GM23338 (cell line): ENCODE measurements around the gene MYO5B. TPM values are rescaled to one million over a fixed set of nuclear protein-coding genes. Genes with fewer than 3 reads are reported as not detected.

Experiments used
- ATAC-seq: fragments of 200-7000 bp; cut with Tn5 transposase; 3 replicates; pipeline ENCODE4 v1.9.1; 2020
- DNase-seq: peaks from one replicate; pipeline ENCODE4 v3.0.0-alpha.2; 2015; ENCODE audit warnings: low spot score
- H2AFZ ChIP-seq: fragments of 200-600 bp; sonication (generic); 2 replicates; pipeline ENCODE4 v1.8.0; 2016; ENCODE audit warnings: antibody characterized with exemption, mild to moderate bottlenecking, moderate library complexity
- H3F3A ChIP-seq: fragments of 200-600 bp; sonication (generic); replicated peaks from 2 replicates; pipeline ENCODE4 v1.8.0; 2017; ENCODE audit warnings: antibody characterized with exemption, mixed run types, low read depth
- H3K27ac ChIP-seq: fragments of 200-600 bp; sonication (generic); 2 replicates; pipeline ENCODE4 v1.6.1; 2016; ENCODE audit warnings: low read depth
- H3K27me3 ChIP-seq: fragments of 200-600 bp; sonication (generic); 2 replicates; pipeline ENCODE4 v1.8.0; 2016; ENCODE audit warnings: mild to moderate bottlenecking, mixed run types, moderate library complexity; ENCODE audit not compliant: insufficient read depth
- H3K36me3 ChIP-seq: fragments of 200-600 bp; sonication (generic); 2 replicates; pipeline ENCODE4 v1.8.0; 2016; ENCODE audit warnings: mild to moderate bottlenecking; ENCODE audit not compliant: insufficient read depth
- H3K4me1 ChIP-seq: fragments of 200-600 bp; sonication (generic); 2 replicates; pipeline ENCODE4 v1.8.0; 2016; ENCODE audit warnings: mild to moderate bottlenecking, moderate library complexity; ENCODE audit not compliant: insufficient read depth
- H3K4me2 ChIP-seq: fragments of 200-600 bp; sonication (generic); 2 replicates; pipeline ENCODE4 v1.7.1; 2017; ENCODE audit warnings: mixed run types
- H3K4me3 ChIP-seq: fragments of 200-600 bp; sonication (generic); 2 replicates; pipeline ENCODE4 v1.6.1; 2016; ENCODE audit warnings: mixed run types
- H3K79me2 ChIP-seq: fragments of 200-600 bp; sonication (generic); replicated peaks from 2 replicates; pipeline ENCODE4 v1.8.0; 2017; ENCODE audit warnings: mild to moderate bottlenecking; ENCODE audit not compliant: insufficient read depth
- H3K9me2 ChIP-seq: fragments of 200-600 bp; sonication (generic); 2 replicates; pipeline ENCODE4 v1.8.0; 2017; ENCODE audit not compliant: insufficient read depth
- H4K20me1 ChIP-seq: fragments of 200-600 bp; sonication (generic); replicated peaks from 2 replicates; pipeline ENCODE4 v1.8.0; 2017; ENCODE audit warnings: mild to moderate bottlenecking; ENCODE audit not compliant: insufficient read depth
- H3K27ac Mint-ChIP-seq: 2 replicates; pipeline ENCODE4 v1.8.0; 2020; ENCODE audit warnings: inconsistent platforms, mild to moderate bottlenecking, moderate library complexity, mixed read lengths
- H3K27me3 Mint-ChIP-seq: 3 replicates; pipeline ENCODE4 v1.8.0; 2022; ENCODE audit warnings: low read depth, mild to moderate bottlenecking, moderate library complexity, mixed read lengths, inconsistent platforms; ENCODE audit not compliant: insufficient read depth, poor library complexity
- H3K36me3 Mint-ChIP-seq: 3 replicates; pipeline ENCODE4 v1.8.0; 2021; ENCODE audit warnings: low read depth, mild to moderate bottlenecking, inconsistent platforms, moderate library complexity, mixed read lengths
- H3K4me1 Mint-ChIP-seq: 3 replicates; pipeline ENCODE4 v1.8.0; 2020; ENCODE audit warnings: mild to moderate bottlenecking, inconsistent platforms, mixed read lengths
- H3K4me3 Mint-ChIP-seq: 3 replicates; pipeline ENCODE4 v1.8.0; 2021; ENCODE audit warnings: moderate library complexity, mild to moderate bottlenecking, inconsistent platforms, mixed read lengths
- H3K9me3 Mint-ChIP-seq: 3 replicates; pipeline ENCODE4 v1.8.0; 2020; ENCODE audit warnings: moderate library complexity, mild to moderate bottlenecking, inconsistent platforms, mixed read lengths
- CREB1 ChIP-seq: fragments of 250-450 bp; sonication (Bioruptor Pico); IDR thresholded peaks from 2 replicates; pipeline ENCODE4 v1.5.0; 2020; ENCODE audit warnings: low read depth, mild to moderate bottlenecking, moderate library complexity
- EZH2 ChIP-seq: fragments of 200-600 bp; sonication (generic); IDR thresholded peaks from one replicate; pipeline ENCODE4 v1.8.0; 2017; ENCODE audit warnings: antibody characterized with exemption, mild to moderate bottlenecking, low read depth; ENCODE audit not compliant: unreplicated experiment
- POLR2AphosphoS5 ChIP-seq: IDR thresholded peaks from 2 replicates; pipeline ENCODE4 v1.6.1; 2016; ENCODE audit warnings: antibody characterized with exemption, low read depth
- ZNF331 ChIP-seq: fragments of 250-450 bp; sonication (Bioruptor Pico); IDR thresholded peaks from 2 replicates; pipeline ENCODE4 v1.5.0; 2020; ENCODE audit warnings: low read depth, mild to moderate bottlenecking, moderate library complexity
- polyA plus RNA-seq: library from polyadenylated mRNA; unstranded; fragments of >200 nt; fragmentation: Nextera tagmentation; extraction: Ambion mirVana; gene quantifications from 2 replicates; pipeline ENCODE4 v1.2.1, GENCODE V29; 2016
- total RNA-seq: library from RNA; depleted of rRNA; stranded (reverse); fragments of >200 nt; shearing (Covaris generic); gene quantifications from 2 replicates; pipeline ENCODE4 v1.2.3, GENCODE V29; 2014
- TF ChIP-seq, protein P1 (sequence below): IDR thresholded peaks from 2 replicates; pipeline ENCODE4 v1.6.1; 2016; ENCODE audit warnings: antibody characterized with exemption
- TF ChIP-seq, protein P2 (sequence below): fragments of 250-450 bp; sonication (Bioruptor Pico); IDR thresholded peaks from 2 replicates; pipeline ENCODE4 v1.5.0; 2020; ENCODE audit warnings: mild to moderate bottlenecking, moderate library complexity
- TF ChIP-seq, protein P3 (sequence below): IDR thresholded peaks from one replicate; pipeline ENCODE4 v1.6.1; 2018; ENCODE audit warnings: antibody characterized with exemption; ENCODE audit not compliant: unreplicated experiment
- TF ChIP-seq, protein P4 (sequence below), 2 experiments: fragments of 200-600 bp in 1 of 2; sonication (generic) in 1 of 2; conservative IDR thresholded peaks; 2 replicates each; pipeline versions ENCODE4 v1.5.1 to v1.6.1; 2016 to 2017; ENCODE audit warnings: antibody characterized with exemption in 2 of 2, low read depth in 2 of 2, mild to moderate bottlenecking in 2 of 2, moderate library complexity in 1 of 2

Gene MYO5B
- total and polyA plus RNA-seq, 2 experiments from 2014 or later = 3.2 to 19.1 TPM

DNA sequence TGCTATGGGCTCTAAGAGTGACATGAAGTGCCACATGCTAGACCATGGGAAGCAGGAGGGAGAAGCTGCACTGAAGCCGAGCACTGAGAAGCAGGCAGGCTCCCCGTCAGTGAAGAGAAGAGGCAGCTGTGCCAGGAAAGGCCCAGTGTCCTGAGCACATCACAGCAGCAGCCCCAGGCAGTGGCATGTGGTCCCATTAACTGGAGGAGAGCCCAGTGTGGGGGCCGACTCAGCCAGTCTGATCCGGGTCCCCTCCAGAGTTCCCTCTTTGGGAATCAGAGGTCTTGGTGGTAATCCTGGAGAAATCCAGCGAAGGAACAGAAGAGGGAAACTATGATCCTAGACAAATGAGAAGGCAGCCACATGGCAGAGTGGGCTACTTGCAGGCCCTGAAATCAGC, 284.9 kb downstream of the MYO5B start:
- no peak overlapping the region for H3K27ac Mint-ChIP-seq
- Histone ChIP-seq H3K79me2 (no peaks in the 10 kb centered on the region), H3K4me2 (no peak overlapping the region), H3K27me3 (no peaks in the 10 kb centered on the region), H3K4me1 (no peaks in the 10 kb centered on the region; the same call in 1 of the 2 replicates), H3K4me3 (no peak overlapping the region), H4K20me1 (no peaks in the 10 kb centered on the region), H2AFZ (no peak overlapping the region), H3K9me2 (no peaks in the 10 kb centered on the region), H3K36me3 (peaks cover 6% of the 10 kb centered on the region; the same call in 1 of the 2 replicates), H3F3A (no peaks in the 10 kb centered on the region), H3K27ac (no peak overlapping the region)
- H3K36me3 Mint-ChIP-seq = peaks cover 17% of the 10 kb centered on the region
- H3K9me3 Mint-ChIP-seq = peaks cover 18% of the 10 kb centered on the region; the same call in 2 of the 3 replicates
- ATAC-seq = no peak
- H3K27me3 Mint-ChIP-seq = peaks cover 21% of the 10 kb centered on the region
- TF ChIP-seq EZH2 (no peak), POLR2AphosphoS5 (no peak)
- no peak for DNase-seq
- peaks cover 17% of the 10 kb centered on the region for H3K4me1 Mint-ChIP-seq
- H3K4me3 Mint-ChIP-seq = no peak overlapping the region

DNA sequence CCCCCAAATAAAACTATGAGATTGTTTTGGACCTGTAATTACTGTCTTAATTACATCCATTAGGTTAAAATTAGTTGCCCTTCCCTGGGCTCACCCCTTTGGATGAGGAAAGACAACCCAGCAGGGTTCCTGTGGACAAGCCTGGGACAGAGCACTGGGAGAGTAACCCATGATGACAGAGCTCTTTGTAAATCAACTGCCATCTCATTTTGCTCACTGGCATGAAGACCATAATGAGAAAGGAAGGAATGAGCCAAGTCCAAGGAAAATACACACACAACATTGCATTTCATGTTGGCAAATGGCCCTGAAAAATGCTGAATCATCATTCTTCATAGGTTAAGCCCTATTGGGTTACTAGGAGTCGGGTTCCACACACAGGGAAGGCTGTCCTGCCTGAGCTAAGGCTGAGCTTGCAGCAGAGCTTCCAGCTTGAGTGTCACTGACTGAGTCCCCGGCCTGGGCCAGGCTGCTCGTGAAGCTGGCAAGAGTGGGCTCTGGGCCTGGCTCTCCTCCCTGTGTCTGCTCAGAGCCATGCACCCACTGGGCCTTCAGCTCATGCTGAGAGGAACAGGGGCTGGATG, 287.5 kb downstream of the MYO5B start:
- no peaks in the 10 kb centered on the region for H4K20me1 ChIP-seq
- peaks cover 10% of the 10 kb centered on the region; the same call in 2 of the 3 replicates for H3K9me3 Mint-ChIP-seq
- H3K36me3 Mint-ChIP-seq = peaks cover 13% of the 10 kb centered on the region
- no peak overlapping the region for H3K27ac Mint-ChIP-seq
- H3K4me2 ChIP-seq = no peak overlapping the region
- no peaks in the 10 kb centered on the region for H3F3A ChIP-seq
- H3K4me3 Mint-ChIP-seq = no peak overlapping the region
- no peaks in the 10 kb centered on the region for H3K27me3 ChIP-seq
- H2AFZ ChIP-seq = no peak overlapping the region
- H3K36me3 ChIP-seq = peaks cover 3% of the 10 kb centered on the region; the same call in 1 of the 2 replicates
- ATAC-seq (peak; percentile 51), DNase-seq (no peak)
- H3K27me3 Mint-ChIP-seq = peaks cover 10% of the 10 kb centered on the region
- no peak overlapping the region for H3K4me3 ChIP-seq
- peaks cover 17% of the 10 kb centered on the region for H3K4me1 Mint-ChIP-seq
- H3K4me1 ChIP-seq = no peaks in the 10 kb centered on the region; the same call in 1 of the 2 replicates
- no peaks in the 10 kb centered on the region for H3K9me2 ChIP-seq
- H3K27ac ChIP-seq = no peak overlapping the region
- no peaks in the 10 kb centered on the region for H3K79me2 ChIP-seq
- TF ChIP-seq ZNF331 (no peak), CREB1 (CRISPR knock-in tag) (no peak), EZH2 (no peak)
- TF ChIP-seq, protein P1, sequence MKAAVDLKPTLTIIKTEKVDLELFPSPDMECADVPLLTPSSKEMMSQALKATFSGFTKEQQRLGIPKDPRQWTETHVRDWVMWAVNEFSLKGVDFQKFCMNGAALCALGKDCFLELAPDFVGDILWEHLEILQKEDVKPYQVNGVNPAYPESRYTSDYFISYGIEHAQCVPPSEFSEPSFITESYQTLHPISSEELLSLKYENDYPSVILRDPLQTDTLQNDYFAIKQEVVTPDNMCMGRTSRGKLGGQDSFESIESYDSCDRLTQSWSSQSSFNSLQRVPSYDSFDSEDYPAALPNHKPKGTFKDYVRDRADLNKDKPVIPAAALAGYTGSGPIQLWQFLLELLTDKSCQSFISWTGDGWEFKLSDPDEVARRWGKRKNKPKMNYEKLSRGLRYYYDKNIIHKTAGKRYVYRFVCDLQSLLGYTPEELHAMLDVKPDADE = no peak
- TF ChIP-seq, protein P2, sequence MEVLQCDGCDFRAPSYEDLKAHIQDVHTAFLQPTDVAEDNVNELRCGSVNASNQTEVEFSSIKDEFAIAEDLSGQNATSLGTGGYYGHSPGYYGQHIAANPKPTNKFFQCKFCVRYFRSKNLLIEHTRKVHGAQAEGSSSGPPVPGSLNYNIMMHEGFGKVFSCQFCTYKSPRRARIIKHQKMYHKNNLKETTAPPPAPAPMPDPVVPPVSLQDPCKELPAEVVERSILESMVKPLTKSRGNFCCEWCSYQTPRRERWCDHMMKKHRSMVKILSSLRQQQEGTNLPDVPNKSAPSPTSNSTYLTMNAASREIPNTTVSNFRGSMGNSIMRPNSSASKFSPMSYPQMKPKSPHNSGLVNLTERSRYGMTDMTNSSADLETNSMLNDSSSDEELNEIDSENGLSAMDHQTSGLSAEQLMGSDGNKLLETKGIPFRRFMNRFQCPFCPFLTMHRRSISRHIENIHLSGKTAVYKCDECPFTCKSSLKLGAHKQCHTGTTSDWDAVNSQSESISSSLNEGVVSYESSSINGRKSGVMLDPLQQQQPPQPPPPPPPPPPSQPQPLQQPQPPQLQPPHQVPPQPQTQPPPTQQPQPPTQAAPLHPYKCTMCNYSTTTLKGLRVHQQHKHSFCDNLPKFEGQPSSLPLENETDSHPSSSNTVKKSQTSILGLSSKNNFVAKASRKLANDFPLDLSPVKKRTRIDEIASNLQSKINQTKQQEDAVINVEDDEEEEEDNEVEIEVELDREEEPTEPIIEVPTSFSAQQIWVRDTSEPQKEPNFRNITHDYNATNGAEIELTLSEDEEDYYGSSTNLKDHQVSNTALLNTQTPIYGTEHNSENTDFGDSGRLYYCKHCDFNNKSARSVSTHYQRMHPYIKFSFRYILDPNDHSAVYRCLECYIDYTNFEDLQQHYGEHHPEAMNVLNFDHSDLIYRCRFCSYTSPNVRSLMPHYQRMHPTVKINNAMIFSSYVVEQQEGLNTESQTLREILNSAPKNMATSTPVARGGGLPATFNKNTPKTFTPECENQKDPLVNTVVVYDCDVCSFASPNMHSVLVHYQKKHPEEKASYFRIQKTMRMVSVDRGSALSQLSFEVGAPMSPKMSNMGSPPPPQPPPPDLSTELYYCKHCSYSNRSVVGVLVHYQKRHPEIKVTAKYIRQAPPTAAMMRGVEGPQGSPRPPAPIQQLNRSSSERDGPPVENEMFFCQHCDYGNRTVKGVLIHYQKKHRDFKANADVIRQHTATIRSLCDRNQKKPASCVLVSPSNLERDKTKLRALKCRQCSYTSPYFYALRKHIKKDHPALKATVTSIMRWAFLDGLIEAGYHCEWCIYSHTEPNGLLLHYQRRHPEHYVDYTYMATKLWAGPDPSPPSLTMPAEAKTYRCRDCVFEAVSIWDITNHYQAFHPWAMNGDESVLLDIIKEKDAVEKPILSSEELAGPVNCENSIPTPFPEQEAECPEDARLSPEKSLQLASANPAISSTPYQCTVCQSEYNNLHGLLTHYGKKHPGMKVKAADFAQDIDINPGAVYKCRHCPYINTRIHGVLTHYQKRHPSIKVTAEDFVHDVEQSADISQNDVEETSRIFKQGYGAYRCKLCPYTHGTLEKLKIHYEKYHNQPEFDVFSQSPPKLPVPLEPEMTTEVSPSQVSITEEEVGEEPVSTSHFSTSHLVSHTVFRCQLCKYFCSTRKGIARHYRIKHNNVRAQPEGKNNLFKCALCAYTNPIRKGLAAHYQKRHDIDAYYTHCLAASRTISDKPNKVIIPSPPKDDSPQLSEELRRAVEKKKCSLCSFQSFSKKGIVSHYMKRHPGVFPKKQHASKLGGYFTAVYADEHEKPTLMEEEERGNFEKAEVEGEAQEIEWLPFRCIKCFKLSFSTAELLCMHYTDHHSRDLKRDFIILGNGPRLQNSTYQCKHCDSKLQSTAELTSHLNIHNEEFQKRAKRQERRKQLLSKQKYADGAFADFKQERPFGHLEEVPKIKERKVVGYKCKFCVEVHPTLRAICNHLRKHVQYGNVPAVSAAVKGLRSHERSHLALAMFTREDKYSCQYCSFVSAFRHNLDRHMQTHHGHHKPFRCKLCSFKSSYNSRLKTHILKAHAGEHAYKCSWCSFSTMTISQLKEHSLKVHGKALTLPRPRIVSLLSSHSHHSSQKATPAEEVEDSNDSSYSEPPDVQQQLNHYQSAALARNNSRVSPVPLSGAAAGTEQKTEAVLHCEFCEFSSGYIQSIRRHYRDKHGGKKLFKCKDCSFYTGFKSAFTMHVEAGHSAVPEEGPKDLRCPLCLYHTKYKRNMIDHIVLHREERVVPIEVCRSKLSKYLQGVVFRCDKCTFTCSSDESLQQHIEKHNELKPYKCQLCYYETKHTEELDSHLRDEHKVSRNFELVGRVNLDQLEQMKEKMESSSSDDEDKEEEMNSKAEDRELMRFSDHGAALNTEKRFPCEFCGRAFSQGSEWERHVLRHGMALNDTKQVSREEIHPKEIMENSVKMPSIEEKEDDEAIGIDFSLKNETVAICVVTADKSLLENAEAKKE (CRISPR knock-in tag) = no peak
- TF ChIP-seq, protein P3, sequence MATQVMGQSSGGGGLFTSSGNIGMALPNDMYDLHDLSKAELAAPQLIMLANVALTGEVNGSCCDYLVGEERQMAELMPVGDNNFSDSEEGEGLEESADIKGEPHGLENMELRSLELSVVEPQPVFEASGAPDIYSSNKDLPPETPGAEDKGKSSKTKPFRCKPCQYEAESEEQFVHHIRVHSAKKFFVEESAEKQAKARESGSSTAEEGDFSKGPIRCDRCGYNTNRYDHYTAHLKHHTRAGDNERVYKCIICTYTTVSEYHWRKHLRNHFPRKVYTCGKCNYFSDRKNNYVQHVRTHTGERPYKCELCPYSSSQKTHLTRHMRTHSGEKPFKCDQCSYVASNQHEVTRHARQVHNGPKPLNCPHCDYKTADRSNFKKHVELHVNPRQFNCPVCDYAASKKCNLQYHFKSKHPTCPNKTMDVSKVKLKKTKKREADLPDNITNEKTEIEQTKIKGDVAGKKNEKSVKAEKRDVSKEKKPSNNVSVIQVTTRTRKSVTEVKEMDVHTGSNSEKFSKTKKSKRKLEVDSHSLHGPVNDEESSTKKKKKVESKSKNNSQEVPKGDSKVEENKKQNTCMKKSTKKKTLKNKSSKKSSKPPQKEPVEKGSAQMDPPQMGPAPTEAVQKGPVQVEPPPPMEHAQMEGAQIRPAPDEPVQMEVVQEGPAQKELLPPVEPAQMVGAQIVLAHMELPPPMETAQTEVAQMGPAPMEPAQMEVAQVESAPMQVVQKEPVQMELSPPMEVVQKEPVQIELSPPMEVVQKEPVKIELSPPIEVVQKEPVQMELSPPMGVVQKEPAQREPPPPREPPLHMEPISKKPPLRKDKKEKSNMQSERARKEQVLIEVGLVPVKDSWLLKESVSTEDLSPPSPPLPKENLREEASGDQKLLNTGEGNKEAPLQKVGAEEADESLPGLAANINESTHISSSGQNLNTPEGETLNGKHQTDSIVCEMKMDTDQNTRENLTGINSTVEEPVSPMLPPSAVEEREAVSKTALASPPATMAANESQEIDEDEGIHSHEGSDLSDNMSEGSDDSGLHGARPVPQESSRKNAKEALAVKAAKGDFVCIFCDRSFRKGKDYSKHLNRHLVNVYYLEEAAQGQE = no peak
- TF ChIP-seq, protein P4, sequence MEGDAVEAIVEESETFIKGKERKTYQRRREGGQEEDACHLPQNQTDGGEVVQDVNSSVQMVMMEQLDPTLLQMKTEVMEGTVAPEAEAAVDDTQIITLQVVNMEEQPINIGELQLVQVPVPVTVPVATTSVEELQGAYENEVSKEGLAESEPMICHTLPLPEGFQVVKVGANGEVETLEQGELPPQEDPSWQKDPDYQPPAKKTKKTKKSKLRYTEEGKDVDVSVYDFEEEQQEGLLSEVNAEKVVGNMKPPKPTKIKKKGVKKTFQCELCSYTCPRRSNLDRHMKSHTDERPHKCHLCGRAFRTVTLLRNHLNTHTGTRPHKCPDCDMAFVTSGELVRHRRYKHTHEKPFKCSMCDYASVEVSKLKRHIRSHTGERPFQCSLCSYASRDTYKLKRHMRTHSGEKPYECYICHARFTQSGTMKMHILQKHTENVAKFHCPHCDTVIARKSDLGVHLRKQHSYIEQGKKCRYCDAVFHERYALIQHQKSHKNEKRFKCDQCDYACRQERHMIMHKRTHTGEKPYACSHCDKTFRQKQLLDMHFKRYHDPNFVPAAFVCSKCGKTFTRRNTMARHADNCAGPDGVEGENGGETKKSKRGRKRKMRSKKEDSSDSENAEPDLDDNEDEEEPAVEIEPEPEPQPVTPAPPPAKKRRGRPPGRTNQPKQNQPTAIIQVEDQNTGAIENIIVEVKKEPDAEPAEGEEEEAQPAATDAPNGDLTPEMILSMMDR (conservative IDR thresholded peaks at IDR 0.05; ENCODE audit: low read depth in 2 of 2) = no peak
